Measurements from ENCODE around the gene SLC6A20.
A peak's percentile ranks its signal among the peaks of the same experiment; 100 is the strongest.
"Not testable (repeated sequence)": the region's sequence is repeated elsewhere in the genome, so short reads cannot be mapped to it uniquely, and the experiment has no call there.

Gene SLC6A20

GRCh38 chr3:45758871-45759270, 37.5 kb downstream of the SLC6A20 start:
- DNase-seq (no peak), ATAC-seq (no peak)

GRCh38 chr3:45757141-45757540, 39.2 kb downstream of the SLC6A20 start:
- not testable (repeated sequence) for DNase-seq, ATAC-seq

- DNase-seq (no peak), ATAC-seq (no peak)
These were observed 40.3 kb downstream of the SLC6A20 start for GRCh38 chr3:45756055-45756454.

GRCh38 chr3:45754461-45754860, 41.9 kb downstream of the SLC6A20 start:
- ATAC-seq (no peak), DNase-seq (no peak)

- no peak for DNase-seq
- ATAC-seq = no peak
These were observed 43.2 kb downstream of the SLC6A20 start for GRCh38 chr3:45753095-45753494.

GRCh38 chr3:45751537-45752242, 44.6 kb downstream of the SLC6A20 start:
- ATAC-seq (no peak), DNase-seq (no peak)

GRCh38 chr3:45749880-45750279, 46.5 kb downstream of the SLC6A20 start:
- ATAC-seq = no peak
- DNase-seq = no peak

- not testable (repeated sequence) for DNase-seq, ATAC-seq
These were observed 47.2 kb downstream of the SLC6A20 start for GRCh38 chr3:45749036-45749600.

- no peak for ATAC-seq
- no peak for DNase-seq
These were observed 48.3 kb downstream of the SLC6A20 start for GRCh38 chr3:45748068-45748467.

- DNase-seq (no peak), ATAC-seq (peak; percentile 26)
These were observed 49.3 kb downstream of the SLC6A20 start for GRCh38 chr3:45746777-45747622.

- no peak for DNase-seq
- peak; percentile 12 for ATAC-seq
These were observed 50.1 kb downstream of the SLC6A20 start for GRCh38 chr3:45746165-45746776.

GRCh38 chr3:45742461-45743089, 53.8 kb downstream of the SLC6A20 start:
- DNase-seq (no peak), ATAC-seq (no peak)

GRCh38 chr3:45741742-45742460, 54.4 kb downstream of the SLC6A20 start:
- ATAC-seq = no peak
- DNase-seq = no peak

GRCh38 chr3:45741247-45741646, 55.1 kb downstream of the SLC6A20 start:
- DNase-seq = no peak
- ATAC-seq = no peak

- no peak for ATAC-seq
These were observed 56.3 kb downstream of the SLC6A20 start for GRCh38 chr3:45739991-45740390.

GRCh38 chr3:45737234-45737633, 59.1 kb downstream of the SLC6A20 start:
- peak; percentile 12 for ATAC-seq
- DNase-seq = no peak

More at GRCh38 chr3:45739991-45740390, 56.3 kb downstream of the SLC6A20 start:
- DNase-seq = no peak

- ATAC-seq = peak; percentile 97
These were observed 59.6 kb downstream of the SLC6A20 start for GRCh38 chr3:45736707-45737106.

GRCh38 chr3:45730409-45731154, 65.8 kb downstream of the SLC6A20 start:
- no peak for DNase-seq
- no peak for ATAC-seq

More at GRCh38 chr3:45736707-45737106, 59.6 kb downstream of the SLC6A20 start:
- DNase-seq = no peak

- no peak for DNase-seq
- no peak for ATAC-seq
These were observed 66.7 kb downstream of the SLC6A20 start for GRCh38 chr3:45729614-45730013.

- DNase-seq = no peak
- ATAC-seq = no peak
These were observed 71.4 kb downstream of the SLC6A20 start for GRCh38 chr3:45724911-45725310.
